Stimulated activated CD4-positive, alpha-beta T cell treated with anti-CD3 and anti-CD28 coated beads, Interleukin-1b, Interleukin-23, amount 100 ng/mL, for 4 hours (primary cell): ENCODE measurements around the gene SPG11.
A peak's percentile ranks its signal among the peaks of the same experiment; 100 is the strongest.
"Not testable (repeated sequence)": the region's sequence is repeated elsewhere in the genome, so short reads cannot be mapped to it uniquely, and the experiment has no call there.

Experiments
- DNase-seq, 2 donors: peaks; one replicate each; pipeline ENCODE4 v3.0.0-alpha.2; 2020; ENCODE audit warnings: low read depth in 2 of 2

SPG11 gene

DNA sequence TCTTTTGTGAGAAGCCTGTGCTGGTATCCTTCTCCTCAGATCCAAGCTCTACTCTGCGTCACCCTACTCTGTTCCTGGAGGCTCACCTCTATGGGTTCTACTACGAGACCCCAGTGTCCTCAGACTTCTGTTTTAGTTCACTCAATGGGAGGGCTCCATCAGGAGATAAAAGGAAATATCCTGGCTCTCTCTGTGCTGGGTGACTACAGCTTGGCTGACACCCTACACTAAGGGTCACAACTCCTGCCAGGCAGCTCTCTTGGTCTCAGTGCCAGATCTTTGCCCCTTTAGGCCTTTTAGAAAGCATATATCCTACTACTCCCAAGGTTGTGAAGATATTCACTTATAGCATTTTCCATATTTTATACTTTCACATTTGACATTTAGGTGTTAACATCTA lies 46.5 kb downstream of the SPG11 start:
- DNase-seq, result no peak

DNA sequence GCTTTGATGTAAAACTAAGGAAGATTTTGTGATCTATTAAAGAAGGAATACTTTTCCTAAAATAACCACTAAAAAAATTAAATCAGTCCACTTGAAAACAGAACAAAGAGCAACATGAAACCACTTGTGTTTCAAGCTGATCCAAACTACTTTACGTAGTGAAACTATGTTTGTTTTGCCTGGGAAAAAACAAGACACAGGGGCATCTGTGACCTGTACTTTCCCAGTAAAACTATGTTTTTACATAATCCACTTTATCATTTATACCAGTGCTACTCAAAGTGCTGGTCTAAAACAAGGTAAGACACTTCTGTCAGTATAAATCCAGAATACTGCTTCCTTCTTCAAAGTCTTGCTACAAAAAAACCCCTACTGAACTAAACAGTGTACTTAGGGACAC lies 56.7 kb downstream of the SPG11 start:
- no peak for DNase-seq

DNA sequence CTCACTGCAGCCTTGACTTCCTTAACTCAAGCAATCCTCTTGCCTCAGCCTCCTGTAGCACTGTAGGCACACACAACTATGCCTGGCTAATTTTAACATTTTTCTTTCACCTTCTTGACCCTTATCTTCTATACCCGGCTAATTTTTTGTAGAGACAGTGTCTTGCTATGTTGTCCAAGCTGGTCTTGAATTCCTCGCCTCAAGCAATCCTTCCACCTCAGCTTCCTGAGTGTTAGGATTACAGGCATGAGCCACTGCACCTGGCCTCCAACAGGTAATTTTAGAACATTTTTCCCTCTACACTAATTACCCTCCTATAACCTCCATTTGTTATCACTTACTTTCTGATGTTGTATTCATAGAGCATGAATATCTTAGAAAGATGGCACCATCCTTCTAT lies 60.3 kb downstream of the SPG11 start:
- DNase-seq, result no peak

DNA sequence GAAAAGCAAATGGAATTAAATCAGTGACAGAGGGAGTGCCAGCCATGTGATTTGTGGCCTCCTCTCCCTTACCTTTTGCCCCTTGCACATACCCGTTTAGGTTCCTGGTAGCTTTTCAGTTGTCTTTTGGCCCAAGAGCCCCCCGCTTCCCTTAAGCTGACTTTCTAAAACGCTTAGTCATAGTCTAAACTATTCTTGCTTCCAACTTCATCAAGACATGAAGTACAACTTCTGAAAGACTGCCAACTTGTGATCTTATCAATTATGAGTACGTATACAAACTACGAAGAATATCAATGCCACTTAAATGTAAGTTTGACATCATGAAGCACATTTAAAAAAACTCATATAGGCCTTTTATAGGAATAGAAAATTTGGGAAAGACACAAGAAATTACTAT lies 64.6 kb downstream of the SPG11 start:
- DNase-seq, result no peak

DNA sequence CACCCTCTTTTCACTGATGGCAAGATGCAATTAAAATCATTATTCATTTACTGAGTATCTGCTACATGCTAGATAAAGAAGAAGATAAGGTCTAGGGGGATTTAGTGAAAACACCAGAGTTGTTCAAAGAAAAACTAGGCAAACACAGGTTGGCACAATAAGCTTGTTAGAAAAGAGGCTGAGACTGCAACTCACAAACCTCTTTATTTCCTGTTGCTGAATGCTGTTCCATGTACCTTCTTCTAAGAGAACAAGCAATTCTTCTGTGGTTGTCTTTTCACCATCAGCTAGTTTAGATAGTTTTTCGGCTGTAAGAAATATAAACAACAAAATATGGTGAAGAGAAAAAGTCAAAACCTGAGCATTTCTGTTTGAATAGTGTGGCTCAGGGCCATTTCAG lies 65.4 kb downstream of the SPG11 start:
- no peak for DNase-seq

DNA sequence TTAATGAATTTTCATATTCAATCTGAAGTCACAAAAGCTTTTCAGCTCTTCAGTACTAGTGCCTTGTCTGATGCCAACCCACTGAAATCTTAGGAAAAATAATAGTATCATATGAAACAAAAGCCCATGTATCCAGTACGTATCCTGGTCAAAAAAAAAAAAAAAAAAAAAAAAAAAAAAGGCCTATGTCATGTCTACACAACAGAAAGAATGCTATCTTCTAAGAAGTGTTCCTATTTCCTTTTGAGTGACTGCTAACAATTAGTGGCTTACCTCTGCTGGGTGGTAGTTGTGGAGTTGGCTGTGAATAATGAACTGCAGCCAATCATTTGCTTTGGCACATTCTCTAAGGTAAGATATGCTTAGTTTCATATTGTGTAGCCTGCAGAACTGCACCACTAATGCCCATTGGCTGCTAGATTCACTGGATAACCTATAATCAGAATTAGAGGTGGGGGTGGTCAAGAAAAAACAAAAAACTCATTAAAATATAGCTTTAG lies 66.9 kb downstream of the SPG11 start:
- no peak for DNase-seq

DNA sequence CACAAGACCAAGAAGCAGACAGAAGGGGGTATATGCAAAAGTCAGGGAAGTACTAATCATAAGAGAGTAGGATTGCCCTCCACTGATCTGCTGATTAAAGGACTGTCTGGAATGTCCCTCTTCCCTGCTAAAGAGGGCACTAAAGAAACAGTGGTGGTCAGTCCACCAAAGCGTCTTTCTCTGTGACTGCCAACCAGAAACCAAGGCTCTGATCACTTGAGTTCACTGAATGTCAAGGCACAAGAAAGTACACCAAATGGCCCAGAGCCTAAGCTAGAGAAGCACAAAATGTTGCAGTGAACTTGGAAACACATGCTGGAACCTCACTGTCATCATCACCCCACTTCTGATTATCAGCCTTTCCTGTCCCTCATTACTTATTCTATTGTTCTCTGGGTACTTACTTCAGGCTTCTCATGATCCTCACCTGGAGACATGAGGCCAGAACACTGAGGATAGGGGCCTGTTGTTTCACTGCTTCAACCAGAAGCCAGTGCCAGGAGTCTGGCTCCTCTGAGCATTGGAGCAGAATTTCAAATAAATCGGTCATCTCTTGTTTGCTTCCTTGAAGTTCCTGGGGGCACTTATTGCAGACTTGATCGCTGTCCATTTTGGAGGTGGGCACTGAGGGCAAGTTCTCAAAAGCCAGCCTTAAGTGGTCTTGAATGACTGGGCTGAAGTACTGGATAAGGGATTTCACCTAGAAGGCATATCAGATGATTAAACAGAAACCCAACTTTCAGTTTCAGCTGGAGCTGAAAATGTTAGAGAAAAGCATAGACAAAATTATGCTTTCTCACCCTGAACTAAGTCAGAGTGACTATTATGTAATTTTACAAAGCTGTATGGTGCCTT lies 67.6 kb downstream of the SPG11 start:
- DNase-seq, result no peak

DNA sequence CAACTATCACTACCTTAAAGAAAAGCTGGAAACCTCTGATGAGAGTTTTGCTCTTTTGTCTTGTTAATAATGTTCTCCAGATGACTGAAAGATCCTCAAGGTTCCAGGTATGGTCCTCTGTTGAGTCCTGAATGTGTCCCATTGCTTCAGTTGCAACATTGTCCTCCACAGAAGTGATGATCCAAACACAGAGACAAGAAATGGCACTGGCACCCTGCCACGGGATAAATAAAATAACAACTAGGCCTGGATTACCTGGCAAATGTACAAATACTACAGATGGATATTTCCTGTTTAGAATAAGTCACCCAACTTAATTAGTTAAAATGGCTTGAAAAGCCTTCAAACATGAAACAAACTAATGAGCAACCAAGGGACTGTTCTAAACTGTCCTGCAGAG lies 68.2 kb downstream of the SPG11 start:
- DNase-seq, result no peak

DNA sequence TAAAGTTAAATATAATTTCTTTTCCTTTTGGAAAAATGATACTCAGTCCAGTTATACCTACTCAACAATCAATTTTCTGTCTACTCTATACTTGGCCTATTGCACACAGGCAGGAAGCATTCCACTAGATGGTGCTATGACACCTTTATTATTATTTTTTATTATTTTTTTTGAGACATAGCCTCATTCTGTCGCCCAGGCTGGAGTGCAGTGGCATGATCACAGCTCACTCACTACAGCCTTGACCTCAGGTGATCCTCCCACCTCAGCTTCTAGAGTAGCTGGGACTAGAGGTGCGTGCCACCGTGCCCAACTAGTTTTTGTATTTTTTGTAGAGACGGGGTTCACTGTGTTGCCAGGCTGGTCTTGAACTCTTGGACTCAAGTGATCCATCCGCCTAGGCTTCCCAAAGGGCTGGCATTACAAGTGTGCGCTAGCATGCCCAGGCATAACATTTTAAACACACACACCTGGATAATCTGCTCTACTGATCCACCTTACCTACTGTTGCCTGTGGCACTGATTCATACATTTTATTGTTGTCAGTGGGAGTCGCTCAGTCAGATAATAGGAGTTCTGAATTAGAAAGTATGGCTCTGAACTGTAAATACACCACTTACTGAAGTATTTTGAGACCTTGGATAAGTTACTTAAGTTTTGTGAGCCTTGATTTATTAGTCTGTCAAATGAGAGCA lies 70.3 kb downstream of the SPG11 start:
- DNase-seq, result no peak

DNA sequence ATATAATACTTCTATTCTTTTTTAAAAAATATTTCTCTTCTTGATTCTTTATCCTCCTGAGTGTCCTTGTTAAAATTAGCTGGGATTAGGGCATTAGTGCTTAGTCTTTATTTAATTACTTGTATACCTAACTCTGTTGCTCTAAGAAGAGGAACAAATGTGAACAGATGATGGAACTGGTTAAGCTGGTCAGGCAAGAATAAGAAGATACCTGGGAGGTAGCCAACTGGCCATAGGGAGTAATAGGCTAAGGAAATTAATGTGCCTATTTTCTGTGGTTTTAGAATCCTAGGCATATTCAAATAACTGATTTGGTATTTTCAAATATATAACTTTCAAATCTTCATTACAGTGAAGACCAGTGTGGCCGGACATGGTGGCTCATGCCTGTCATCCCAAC lies 72.1 kb downstream of the SPG11 start:
- no peak for DNase-seq

DNA sequence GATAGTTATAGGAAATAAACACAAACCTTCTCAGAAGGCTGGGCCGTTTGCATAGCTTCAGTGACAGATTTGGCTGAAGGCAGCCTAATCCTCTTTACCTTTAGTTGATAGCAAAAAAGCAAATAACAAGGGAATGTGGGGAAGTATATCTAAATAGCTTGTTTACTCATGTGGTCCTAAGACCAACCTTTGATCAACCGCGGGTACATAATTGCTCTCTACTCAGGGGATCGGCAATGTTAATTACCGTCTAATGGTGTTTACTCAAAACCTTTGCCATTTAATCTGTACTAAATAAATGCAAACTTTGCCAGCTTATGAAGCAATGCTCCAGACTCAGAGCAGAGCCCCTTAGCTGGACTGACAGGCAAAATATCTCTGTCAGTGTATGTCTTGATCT lies 74.9 kb downstream of the SPG11 start:
- no peak for DNase-seq

DNA sequence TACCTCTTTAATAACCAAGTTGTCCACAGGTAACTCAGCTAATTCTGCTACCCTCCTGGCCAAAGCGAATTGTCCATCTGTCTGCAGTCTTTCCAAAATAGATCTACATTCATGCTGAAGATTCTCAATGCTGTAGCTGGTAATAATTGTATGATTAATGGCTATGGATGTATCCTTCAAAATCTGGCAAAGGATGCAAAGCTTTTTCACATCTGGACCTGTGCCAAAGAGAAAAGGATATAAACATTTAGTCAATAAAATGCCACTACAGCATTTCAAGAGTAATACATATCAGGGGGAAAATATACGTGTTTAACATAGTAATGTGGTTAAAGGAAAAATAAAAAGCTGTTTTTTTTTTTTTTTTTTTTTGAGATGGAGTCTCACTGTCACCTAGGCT lies 77.8 kb downstream of the SPG11 start:
- DNase-seq, result no peak

DNA sequence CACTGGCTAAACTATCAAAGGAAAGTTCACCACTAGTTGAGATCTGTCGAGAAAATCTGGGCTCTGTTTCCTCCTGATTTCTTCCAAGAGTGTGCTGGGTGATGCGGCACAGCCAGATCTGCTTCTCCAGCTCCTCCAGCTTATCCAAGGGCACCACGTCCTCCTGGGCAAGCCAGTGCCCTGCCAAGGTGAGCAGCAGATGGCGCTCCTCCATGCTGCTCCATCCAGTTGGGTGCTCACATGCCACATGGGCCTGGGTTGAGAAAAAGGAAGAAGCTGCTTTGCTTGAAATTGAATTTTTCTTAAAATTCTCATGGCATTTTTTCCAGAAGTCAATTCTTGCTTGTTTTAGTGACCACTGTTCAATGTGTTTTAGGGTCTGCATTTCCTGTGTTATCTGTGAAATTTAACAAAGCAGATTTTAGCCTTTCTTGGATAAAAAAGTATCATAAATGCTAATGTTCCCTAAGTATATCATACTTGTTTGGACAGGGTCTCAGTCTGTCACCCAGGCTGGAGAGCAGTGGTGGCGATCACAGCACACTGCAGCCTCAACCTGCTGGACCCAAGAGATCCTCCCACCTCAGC lies 79.2 kb downstream of the SPG11 start:
- peak; percentile 39 to 48 for DNase-seq

DNA sequence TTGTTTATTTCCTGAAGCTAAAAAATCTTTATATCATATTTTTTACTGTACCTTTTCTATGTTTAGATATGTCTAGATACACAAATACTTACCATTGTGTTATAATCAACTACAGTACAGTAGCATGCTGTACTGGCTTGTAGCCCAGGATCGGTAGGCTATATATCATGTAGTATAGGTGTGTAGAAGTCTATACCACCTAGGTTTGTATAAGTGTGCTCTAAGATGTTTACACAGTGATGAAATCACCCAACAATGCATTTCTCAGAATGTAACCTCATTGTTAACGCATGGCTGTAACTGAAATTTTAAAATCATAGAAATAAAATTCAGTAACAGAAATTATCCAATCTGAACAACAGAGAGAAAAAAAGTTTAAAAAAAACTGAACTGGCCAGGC lies 83.4 kb downstream of the SPG11 start:
- no peak for DNase-seq

DNA sequence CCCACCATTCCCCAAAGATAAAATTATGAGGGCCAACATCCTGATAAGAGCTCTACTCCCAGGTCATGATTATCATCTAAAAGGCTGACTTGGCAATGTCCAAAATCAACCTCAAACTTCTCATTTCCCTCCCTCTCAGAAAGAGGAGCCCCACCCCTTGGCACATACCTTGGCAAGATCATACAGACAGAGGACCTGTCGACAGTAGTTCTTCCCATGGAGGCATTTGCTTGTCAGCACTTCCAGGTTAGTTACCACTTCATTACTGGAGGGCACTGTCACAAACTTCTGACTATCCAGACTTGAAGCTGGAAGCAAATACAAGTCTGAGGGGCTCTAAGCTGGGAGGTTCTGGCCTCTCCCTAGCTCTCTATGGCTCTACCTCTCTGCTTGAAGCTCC lies 88.7 kb downstream of the SPG11 start:
- DNase-seq, result no peak

DNA sequence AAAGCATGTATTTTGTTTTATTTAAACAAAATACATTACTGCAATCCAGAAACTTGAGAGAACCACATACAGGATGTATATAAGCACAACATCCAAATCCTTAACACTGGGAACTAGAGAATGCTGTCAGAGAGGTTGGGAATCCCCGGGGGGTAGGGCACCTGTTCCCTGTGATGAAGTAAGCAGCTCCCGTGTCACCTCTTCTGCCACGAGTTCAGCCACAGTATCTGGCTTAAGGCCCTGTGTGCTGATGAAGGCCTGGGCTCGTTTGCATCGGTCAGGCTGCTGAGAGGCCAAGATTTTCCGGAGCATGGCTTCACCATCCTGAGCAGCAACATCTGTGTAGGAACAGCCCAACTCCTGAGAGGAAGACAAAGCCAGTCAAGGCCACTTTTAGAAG lies 90.1 kb downstream of the SPG11 start:
- DNase-seq, result no peak

DNA sequence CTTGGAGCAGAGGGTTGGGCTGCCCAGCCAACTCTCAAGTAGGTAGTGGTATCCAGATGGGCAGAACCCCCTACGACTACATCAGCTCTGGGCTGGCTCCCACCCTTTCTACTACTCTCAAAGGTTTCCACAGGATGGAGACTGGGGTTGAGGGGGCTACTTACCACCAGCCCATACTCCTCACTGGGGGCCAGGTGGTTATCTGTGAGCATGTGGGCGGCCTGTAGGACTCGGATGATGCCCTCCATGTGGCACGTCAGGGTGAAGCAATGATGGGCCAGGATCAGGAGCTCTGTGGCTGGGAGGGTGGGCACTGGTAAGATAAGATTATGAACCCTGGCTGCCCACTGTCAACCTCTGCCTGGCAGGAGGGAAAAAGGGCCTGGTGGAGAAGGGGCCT lies 93.1 kb downstream of the SPG11 start:
- no peak for DNase-seq

DNA sequence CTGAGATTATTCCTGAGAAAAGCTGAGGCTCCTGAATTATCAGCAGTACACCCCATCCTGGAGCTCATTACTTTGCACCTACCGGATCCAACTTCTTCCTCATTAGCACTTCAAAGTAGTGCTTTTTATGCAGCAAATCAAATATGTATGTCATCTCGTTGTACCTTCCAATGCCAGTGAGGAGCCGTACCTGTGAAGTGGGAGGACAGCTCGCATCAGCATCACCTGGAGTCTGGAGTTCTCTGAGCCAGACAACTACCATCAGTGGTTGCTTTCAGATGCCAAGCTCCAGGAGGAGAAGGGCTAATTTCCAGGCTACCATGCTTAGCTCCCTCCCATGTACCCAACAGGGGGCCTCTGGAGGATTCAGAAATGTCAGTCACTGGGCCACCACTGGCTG lies 94.1 kb downstream of the SPG11 start:
- DNase-seq, result no peak

DNA sequence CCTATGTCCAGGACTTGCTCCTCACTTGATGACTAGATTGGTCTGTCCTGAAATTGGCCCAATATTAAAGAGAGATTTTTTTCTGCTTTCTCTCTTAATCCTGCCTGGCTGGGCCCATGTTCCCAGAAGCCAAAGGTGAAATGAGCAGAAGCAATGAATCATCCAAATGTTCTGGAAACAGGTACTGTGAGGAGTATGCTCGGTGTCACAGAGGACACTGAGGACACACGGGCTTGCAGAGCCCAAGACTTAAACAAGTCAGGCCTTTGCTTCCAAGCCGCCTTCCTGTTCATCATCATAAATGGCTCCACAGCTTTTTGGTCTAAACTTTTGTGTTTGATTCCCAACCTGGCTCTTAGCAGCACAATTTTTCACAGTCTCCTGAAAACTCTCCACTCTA lies 95.1 kb downstream of the SPG11 start:
- no peak for DNase-seq

DNA sequence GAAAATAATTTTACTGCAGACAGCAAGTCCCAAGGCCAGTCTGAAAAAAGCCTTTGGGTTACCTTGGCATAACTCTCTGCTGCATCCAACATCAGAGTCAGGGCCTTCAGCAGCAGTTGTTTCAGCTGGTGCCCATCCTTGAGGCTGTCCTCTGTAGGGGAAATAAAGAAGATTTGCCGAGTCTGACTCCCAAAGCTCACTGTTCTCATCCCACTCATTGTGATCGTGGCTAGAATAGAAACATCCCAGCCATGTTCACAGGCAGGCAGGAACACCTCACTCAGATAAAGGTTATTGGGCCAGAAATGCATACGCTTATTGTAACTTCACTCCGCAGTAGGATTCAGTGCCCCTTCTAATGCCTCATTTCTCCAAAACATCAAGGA lies 97.3 kb downstream of the SPG11 start:
- DNase-seq, result no peak

DNA sequence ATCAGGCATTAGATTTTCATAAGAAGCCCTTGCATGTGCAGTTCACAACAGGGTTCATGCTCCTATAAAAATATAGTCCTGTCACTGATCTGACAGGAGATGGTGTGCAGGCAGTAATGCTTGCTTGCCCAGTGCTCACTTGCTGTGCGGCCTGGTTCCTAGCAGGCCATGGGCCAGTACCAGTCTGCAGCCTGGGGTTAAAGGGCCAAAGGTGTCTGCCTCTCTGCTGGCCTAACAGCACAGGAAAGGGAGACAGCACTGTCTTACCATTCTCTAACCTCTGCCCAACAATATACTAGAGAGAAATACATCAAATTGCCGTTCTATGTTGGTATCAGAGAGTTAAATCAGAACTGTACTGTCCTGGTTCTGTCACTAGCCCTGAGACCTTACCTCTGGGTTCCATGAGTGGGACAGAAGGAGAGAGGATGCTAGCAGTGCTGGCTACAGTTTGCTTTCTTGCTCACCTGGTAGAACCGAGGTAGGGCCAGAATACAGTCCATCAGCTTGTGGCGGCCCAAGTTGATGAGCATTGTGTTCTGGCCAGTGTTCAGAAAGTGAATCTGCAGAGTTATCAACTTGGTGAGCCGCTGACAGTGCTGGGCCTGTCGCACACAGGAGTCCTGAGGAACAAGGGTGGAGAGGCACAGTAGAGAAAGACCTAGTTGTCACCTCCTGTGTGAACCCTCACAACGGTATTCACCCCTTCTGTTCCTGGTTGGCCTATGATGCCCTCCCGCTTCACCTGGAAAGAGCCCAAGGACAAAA lies 97.9 kb downstream of the SPG11 start:
- DNase-seq, result no peak

DNA sequence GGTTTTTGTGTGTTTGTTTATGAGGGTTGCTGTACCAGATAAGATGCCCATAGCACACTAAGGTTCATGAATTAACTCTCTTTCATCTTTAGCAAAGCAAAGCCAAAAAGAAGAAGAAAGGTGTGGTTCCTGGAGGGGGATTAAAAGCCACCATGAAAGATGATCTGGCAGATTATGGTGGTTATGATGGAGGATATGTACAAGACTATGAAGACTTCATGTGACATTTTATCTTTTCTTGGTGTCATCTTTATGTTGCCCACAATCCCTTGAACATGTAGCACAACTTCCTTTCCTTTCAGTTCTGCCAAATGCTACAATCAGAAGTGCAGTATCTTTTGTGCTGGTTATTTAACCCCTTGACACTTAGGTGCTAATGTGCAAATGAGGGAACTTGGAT lies 102.5 kb downstream of the SPG11 start:
- not testable (repeated sequence) for DNase-seq
